ENCODE data around the gene HECW1.
A peak's percentile ranks its signal among the peaks of the same experiment; 100 is the strongest.

GRCh38 chr7:43108255-43109011 lies 4.0 kb upstream of the HECW1 start:
- TF ChIP-seq POLR2AphosphoS5 (IDR thresholded peaks at IDR 0.05; ENCODE audit: low read depth, low read length) = no peak
- no peak for TF ChIP-seq POLR2A (IDR thresholded peaks at IDR 0.05; ENCODE audit: low read depth, low read length)
- TF ChIP-seq TAF1 (IDR thresholded peaks at IDR 0.05; ENCODE audit: low read depth, low read length) = no peak
- no peak for TF ChIP-seq PAX5 (IDR thresholded peaks at IDR 0.05; ENCODE audit: insufficient read depth, low read length, severe bottlenecking)
- TF ChIP-seq POU2F2 (IDR thresholded peaks at IDR 0.05; ENCODE audit: low read depth, low read length) = 0 out of 2 replicates have a peak, but pooled peaks have one; percentile 44
- no peak for TF ChIP-seq SPI1 (IDR thresholded peaks at IDR 0.05; ENCODE audit: low read depth, low read length)

Measured in GM12891 (cell line).